Endothelial cell of umbilical vein (primary cell): ENCODE measurements around the gene MYH10. TPM values are rescaled to one million over a fixed set of nuclear protein-coding genes. Genes with fewer than 3 reads are reported as not detected.

ENCODE experiments used
- BruUV-seq: library from RNA; stranded (reverse); fragments of 400-500 nt; replicated peaks from 2 replicates; lab custom pipeline; 2021; lab: Mats Ljungman, UMichigan
- CTCF ChIA-PET: fragments of 300-600, 350-600 bp; sonication (Branson Sonifier 250); formaldehyde crosslinking; loops from one replicate; lab custom pipeline; 2021; ENCODE audit warnings: antibody characterized with exemption, inconsistent platforms; lab: Charles Lee
- POLR2A ChIA-PET: fragments of 300-600, 350-600 bp; sonication (Branson Sonifier 250); formaldehyde crosslinking; loops from one replicate; lab custom pipeline; 2021; ENCODE audit warnings: antibody characterized with exemption, inconsistent platforms; lab: Charles Lee
- DNase-seq: peaks from one replicate; pipeline ENCODE4 v3.0.0-alpha.2; 2011; ENCODE audit warnings: low read depth, low spot score
- FAIRE-seq: peaks from 2 replicates; lab custom pipeline; 2011; peaks lifted over from hg19 to GRCh38; lab: Jason Lieb, UNC
- H2AFZ ChIP-seq: 2 replicates; pipeline ENCODE4 v1.6.0; 2012; ENCODE audit warnings: low read depth, low read length, control low read depth, inconsistent platforms
- H3K27ac ChIP-seq: 2 replicates; pipeline ENCODE4 v1.5.1; 2011; ENCODE audit warnings: low read depth, mild to moderate bottlenecking, control low read depth, low read length, moderate library complexity; ENCODE audit not compliant: insufficient read depth
- H3K27me3 ChIP-seq, 2 experiments: 2 replicates each; pipeline versions ENCODE4 v1.6.0 to v1.6.1; 2011; ENCODE audit warnings: low read length in 2 of 2, mixed read lengths in 1 of 2; ENCODE audit not compliant: control insufficient read depth in 2 of 2, insufficient read depth in 2 of 2
- H3K36me3 ChIP-seq, 2 experiments: 2 replicates in 1 of 2; 3 replicates in 1 of 2; pipeline ENCODE4 v1.5.1; 2011; ENCODE audit warnings: low read length in 2 of 2, mild to moderate bottlenecking in 1 of 2, moderate library complexity in 1 of 2; ENCODE audit not compliant: control insufficient read depth in 2 of 2, insufficient read depth in 2 of 2; ENCODE audit errors: extremely low read depth in 1 of 2
- H3K4me1 ChIP-seq: 3 replicates; pipeline ENCODE4 v1.5.1; 2011; ENCODE audit warnings: mild to moderate bottlenecking, low read length; ENCODE audit not compliant: control insufficient read depth, insufficient read depth; ENCODE audit errors: extremely low read depth
- H3K4me2 ChIP-seq: 2 replicates; pipeline ENCODE4 v1.6.1; 2011; ENCODE audit warnings: low read length, control low read depth, mixed read lengths; ENCODE audit not compliant: insufficient read depth
- H3K4me3 ChIP-seq, 3 experiments: fragments of 200-600 bp in 1 of 3; sonication (generic), shearing (Covaris generic) in 1 of 3; replicated peaks in 1 of 3; 2 replicates each; pipeline ENCODE4 v1.5.1; 2011 to 2016; ENCODE audit warnings: control low read depth in 3 of 3, low read length in 3 of 3, mild to moderate bottlenecking in 2 of 3, inconsistent platforms in 1 of 3, low read depth in 1 of 3, moderate library complexity in 1 of 3; ENCODE audit not compliant: insufficient read depth in 1 of 3
- H3K79me2 ChIP-seq: 2 replicates; pipeline ENCODE4 v1.6.0; 2012; ENCODE audit warnings: low read length, inconsistent platforms; ENCODE audit not compliant: control insufficient read depth, insufficient read depth
- H3K9ac ChIP-seq: replicated peaks from 2 replicates; pipeline ENCODE3; 2011; ENCODE audit warnings: low read length, control low read depth; ENCODE audit not compliant: insufficient read depth; ENCODE audit errors: extremely low read depth
- H3K9me1 ChIP-seq: replicated peaks from 3 replicates; pipeline ENCODE4 v1.6.0; 2011; ENCODE audit warnings: mild to moderate bottlenecking, low read length; ENCODE audit not compliant: control insufficient read depth, insufficient read depth; ENCODE audit errors: extremely low read depth
- H3K9me3 ChIP-seq: replicated peaks from 2 replicates; pipeline ENCODE4 v1.5.1; 2012; ENCODE audit warnings: low read length, inconsistent platforms; ENCODE audit not compliant: control insufficient read depth, insufficient read depth
- H4K20me1 ChIP-seq: replicated peaks from 2 replicates; pipeline ENCODE3; 2011; ENCODE audit warnings: mild to moderate bottlenecking, low read length; ENCODE audit not compliant: control insufficient read depth, insufficient read depth; ENCODE audit errors: extremely low read depth
- CTCF ChIP-seq, 2 donors: IDR thresholded peaks; 1 replicate in 1 of 2; 2 replicates in 1 of 2; pipeline ENCODE4 v1.5.1; 2011; ENCODE audit warnings: low read length in 2 of 2, mild to moderate bottlenecking in 2 of 2, moderate library complexity in 2 of 2, control low read depth in 1 of 2, inconsistent platforms in 1 of 2, low read depth in 1 of 2; ENCODE audit not compliant: insufficient read depth in 1 of 2; ENCODE audit errors: extremely low read depth in 1 of 2
- EZH2 ChIP-seq: IDR thresholded peaks from 2 replicates; pipeline ENCODE4 v1.6.1; 2012; ENCODE audit warnings: borderline replicate concordance, low read depth, mild to moderate bottlenecking, moderate library complexity, low read length, inconsistent platforms; ENCODE audit not compliant: severe bottlenecking
- FOS ChIP-seq: IDR thresholded peaks from 2 replicates; pipeline ENCODE4 v1.6.1; 2011; ENCODE audit warnings: mild to moderate bottlenecking, low read length, moderate library complexity, borderline replicate concordance; ENCODE audit not compliant: insufficient read depth
- GATA2 ChIP-seq: IDR thresholded peaks from 2 replicates; pipeline ENCODE4 v1.7.0; 2011; ENCODE audit warnings: low read depth, mild to moderate bottlenecking, moderate library complexity, mixed read lengths, low read length; ENCODE audit not compliant: insufficient read length, insufficient read depth
- JUN ChIP-seq: IDR thresholded peaks from 2 replicates; pipeline ENCODE4 v1.6.1; 2011; ENCODE audit warnings: borderline replicate concordance, low read depth; ENCODE audit not compliant: insufficient read length, insufficient read depth
- MAX ChIP-seq: IDR thresholded peaks from 2 replicates; pipeline ENCODE4 v1.6.1; 2011; ENCODE audit not compliant: insufficient read depth, insufficient read length
- MYC ChIP-seq: IDR thresholded peaks from one replicate; pipeline ENCODE4 v1.6.1; 2011; ENCODE audit warnings: mild to moderate bottlenecking, low read depth, low read length
- POLR2A ChIP-seq: IDR thresholded peaks from 2 replicates; pipeline ENCODE4 v1.6.1; 2012; ENCODE audit warnings: low read depth, mild to moderate bottlenecking, control low read depth, low read length
- POLR2AphosphoS5 ChIP-seq: IDR thresholded peaks from 2 replicates; pipeline ENCODE4 v1.6.1; 2012; ENCODE audit warnings: low read depth, mild to moderate bottlenecking, control low read depth, low read length, moderate library complexity; ENCODE audit not compliant: insufficient read depth
- dilution Hi-C: fragments of 300-500 bp; cut with MboI; formaldehyde crosslinking; loops from one replicate; pipeline ENCODE4 v1.15.0; 2019; ENCODE audit warnings: low sequenced_read_pairs; ENCODE audit not compliant: extremely low pct_ligation_motif_present
- intact Hi-C: fragments of 100-400 bp; cut with micrococcal nuclease; formaldehyde crosslinking; loops from one replicate; pipeline ENCODE4 v1.10.0; 2022
- polyA plus RNA-seq, 4 experiments: library from polyadenylated mRNA; depleted of rRNA in 3 of 4; stranded (reverse) in 3 of 4; unstranded in 1 of 4; fragments of >200 nt; gene quantifications; 2 replicates each; pipeline versions ENCODE4 v1.2.1 to v1.2.3, GENCODE V29; 2011 to 2012; ENCODE audit warnings: missing spikeins in 1 of 4
- total RNA-seq: library from RNA; stranded (reverse); gene quantifications from 2 replicates; pipeline ENCODE4 v1.2.3, GENCODE V29; 2021

MYH10 gene
- total and polyA plus RNA-seq, 2 donors (not counting 3 experiments of a cell fraction or from before 2014, with no cell fraction given) = 73.4 to 232 TPM

- H3K27me3 ChIP-seq = no peaks in the 10 kb centered on the region
- dilution Hi-C loops = no loop called here
- H2AFZ ChIP-seq = no peak overlapping the region
- intact Hi-C loops = no loop called here
- no peak overlapping the region for H3K27ac ChIP-seq
- TF ChIP-seq POLR2AphosphoS5 (no peak), GATA2 (no peak), CTCF (IDR thresholded peaks at IDR 0.05; ENCODE audit: extremely low read depth in 1 of 2, insufficient read depth in 1 of 2, low read depth in 1 of 2, low read length in 2 of 2) (no peak), POLR2A (no peak), EZH2 (no peak), MAX (no peak), MYC (no peak), FOS (no peak), JUN (no peak)
- BruUV-seq = no TSS peak
- FAIRE-seq (no peak), DNase-seq (no peak)
- no peaks in the 10 kb centered on the region for H3K9me3 ChIP-seq
- no peaks in the 10 kb centered on the region for H3K79me2 ChIP-seq
- ChIA-PET POLR2A (interaction anchor here (0.6 kb wide), 1 partner anchor 83 kb away, joined by 3 read pairs; the partner anchor contains the start of gene NDEL1), CTCF (interaction anchor here (1.1 kb wide), 1 partner anchor 109 kb away, joined by 3 read pairs; no protein-coding TSS in a partner anchor)
- H3K9ac ChIP-seq = no peak overlapping the region
- H3K4me2 ChIP-seq = no peak overlapping the region
- H4K20me1 ChIP-seq = no peaks in the 10 kb centered on the region
- H3K36me3 ChIP-seq = peaks cover 2 to 41% of the 10 kb centered on the region in 2 experiments
- no peaks in the 10 kb centered on the region for H3K9me1 ChIP-seq
- H3K4me3 ChIP-seq = no peak overlapping the region
- no peaks in the 10 kb centered on the region for H3K4me1 ChIP-seq
These were observed 111.7 kb downstream of the MYH10 start for GRCh38 chr17:8518850-8519249.
